Neuronal stem cell (in vitro differentiated cells): ENCODE results near the gene DGKB.

Experiments
- DNase-seq: peaks from one replicate; pipeline ENCODE4 v3.0.0-alpha.2; 2013; ENCODE audit warnings: low spot score
- H2AFZ ChIP-seq: one replicate; pipeline ENCODE4 v1.6.1; 2013; ENCODE audit warnings: mild to moderate bottlenecking, low read length, inconsistent platforms
- H2AK5ac ChIP-seq: 2 replicates; pipeline ENCODE4 v1.6.1; 2013; ENCODE audit warnings: low read depth, mild to moderate bottlenecking, inconsistent platforms, low read length, moderate library complexity, mixed read lengths
- H2BK120ac ChIP-seq: 2 replicates; pipeline ENCODE4 v1.6.1; 2013; ENCODE audit warnings: low read depth, mild to moderate bottlenecking, inconsistent platforms, low read length, moderate library complexity, mixed read lengths
- H2BK12ac ChIP-seq: one replicate; pipeline ENCODE4 v1.6.1; 2013; ENCODE audit warnings: low read length, inconsistent platforms
- H2BK15ac ChIP-seq: 2 replicates; pipeline ENCODE4 v1.6.1; 2013; ENCODE audit warnings: mild to moderate bottlenecking, low read length, inconsistent platforms, mixed read lengths
- H2BK5ac ChIP-seq: one replicate; pipeline ENCODE4 v1.6.1; 2013; ENCODE audit warnings: inconsistent platforms, mild to moderate bottlenecking, low read length, moderate library complexity
- H3K14ac ChIP-seq: one replicate; pipeline ENCODE4 v1.6.1; 2013; ENCODE audit warnings: low read length, inconsistent platforms
- H3K18ac ChIP-seq: 2 replicates; pipeline ENCODE4 v1.6.1; 2013; ENCODE audit warnings: low read length, inconsistent platforms
- H3K23ac ChIP-seq: 2 replicates; pipeline ENCODE4 v1.6.1; 2013; ENCODE audit warnings: low read depth, mild to moderate bottlenecking, mixed read lengths, low read length, inconsistent platforms; ENCODE audit not compliant: poor library complexity
- H3K27ac ChIP-seq: replicated peaks from 3 replicates; pipeline ENCODE4 v1.5.1; 2013; ENCODE audit warnings: low read length, inconsistent platforms
- H3K27me3 ChIP-seq, 3 experiments: 2 replicates each; pipeline ENCODE4 v1.6.1; 2013; ENCODE audit warnings: low read length in 3 of 3, mild to moderate bottlenecking in 2 of 3, inconsistent platforms in 1 of 3, low read depth in 1 of 3, mixed read lengths in 1 of 3, moderate library complexity in 1 of 3; ENCODE audit not compliant: control insufficient read depth in 3 of 3, insufficient read depth in 3 of 3
- H3K36me3 ChIP-seq, 2 donors: replicated peaks in 1 of 2; 2 replicates each; pipeline ENCODE4 v1.6.1; 2013; ENCODE audit warnings: low read length in 2 of 2; ENCODE audit not compliant: control insufficient read depth in 2 of 2, insufficient read depth in 2 of 2
- H3K4ac ChIP-seq: 2 replicates; pipeline ENCODE4 v1.6.1; 2013; ENCODE audit warnings: inconsistent platforms, mild to moderate bottlenecking, low read length, moderate library complexity
- H3K4me1 ChIP-seq, 2 donors: 1 replicate in 1 of 2; 2 replicates in 1 of 2; pipeline ENCODE4 v1.6.1; 2013; ENCODE audit warnings: low read length in 2 of 2, low read depth in 1 of 2; ENCODE audit not compliant: control insufficient read depth in 2 of 2, insufficient read depth in 1 of 2
- H3K4me2 ChIP-seq: one replicate; pipeline ENCODE4 v1.6.1; 2013; ENCODE audit warnings: mild to moderate bottlenecking, low read length, inconsistent platforms; ENCODE audit not compliant: insufficient read depth, poor library complexity, severe bottlenecking
- H3K4me3 ChIP-seq, 2 donors: 2 replicates each; pipeline ENCODE4 v1.5.1; 2013; ENCODE audit warnings: low read length in 2 of 2, mild to moderate bottlenecking in 2 of 2, inconsistent platforms in 1 of 2, moderate library complexity in 1 of 2
- H3K79me1 ChIP-seq: one replicate; pipeline ENCODE4 v1.6.1; 2013; ENCODE audit warnings: low read depth, mild to moderate bottlenecking, inconsistent platforms, low read length, moderate library complexity
- H3K9ac ChIP-seq: one replicate; pipeline ENCODE4 v1.6.1; 2013; ENCODE audit warnings: mild to moderate bottlenecking, low read depth, low read length, inconsistent platforms; ENCODE audit not compliant: poor library complexity
- H3K9me3 ChIP-seq, 2 donors: replicated peaks in 1 of 2; 2 replicates each; pipeline versions ENCODE3 to v1.6.1; 2013; ENCODE audit warnings: low read length in 2 of 2, mild to moderate bottlenecking in 2 of 2, inconsistent platforms in 1 of 2, low read depth in 1 of 2, mixed read lengths in 1 of 2, moderate library complexity in 1 of 2; ENCODE audit not compliant: control insufficient read depth in 2 of 2, insufficient read depth in 1 of 2
- H4K8ac ChIP-seq: one replicate; pipeline ENCODE4 v1.6.1; 2013; ENCODE audit warnings: low read depth, mild to moderate bottlenecking, inconsistent platforms, low read length, moderate library complexity
- H4K91ac ChIP-seq: one replicate; pipeline ENCODE4 v1.6.1; 2013; ENCODE audit warnings: low read length, low read depth, mild to moderate bottlenecking, inconsistent platforms; ENCODE audit not compliant: poor library complexity
- WGBS, 2 donors: extraction: QIAGEN DNeasy Blood & Tissue Kit; methylation state at CpG; one replicate each; pipeline ENCODE4 v1.1.7; 2013; ENCODE audit warnings: missing lambda C conversion rate in 2 of 2, mixed read lengths in 1 of 2; ENCODE audit not compliant: insufficient read length in 2 of 2, insufficient replicate concordance in 1 of 2; ENCODE audit errors: extremely low coverage in 2 of 2; 5-methylcytosine and 5-hydroxymethylcytosine counted together

DGKB gene

GRCh38 chr7:14270099-14270498 is 632.5 kb downstream of the DGKB start:
- Histone ChIP-seq H3K14ac (no peak overlapping the region), H2AFZ (peak overlapping the region; percentile 58), H3K79me1 (no peaks in the 10 kb centered on the region), H3K4me1 (peaks cover 7 to 19% of the 10 kb centered on the region in 2 donors), H4K8ac (no peak overlapping the region), H2BK12ac (no peak overlapping the region), H3K36me3 (no peaks in the 10 kb centered on the region), H3K18ac (no peak overlapping the region), H2BK5ac (no peak overlapping the region), H3K27me3 (no peaks in the 10 kb centered on the region), H3K9ac (no peak overlapping the region), H4K91ac (no peak overlapping the region), H3K23ac (no peak overlapping the region), H3K27ac (peak overlapping the region; percentile 29), H3K9me3 (no peaks in the 10 kb centered on the region), H3K4ac (no peak overlapping the region), H2AK5ac (no peak overlapping the region), H3K4me2 (no peak overlapping the region), H2BK120ac (no peak overlapping the region), H3K4me3 (no peak overlapping the region), H2BK15ac (no peak overlapping the region)
- no CpG with 5 or more reads among the region's 5 CpGs for WGBS, 2 donors
- no peak for DNase-seq

GRCh38 chr7:14260011-14260410 is 642.5 kb downstream of the DGKB start:
- Histone ChIP-seq H3K36me3 (no peaks in the 10 kb centered on the region), H3K79me1 (no peaks in the 10 kb centered on the region), H3K27me3 (no peaks in the 10 kb centered on the region), H3K14ac (no peak overlapping the region), H3K4me3 (no peak overlapping the region), H3K4ac (no peak overlapping the region), H3K18ac (no peak overlapping the region), H3K4me2 (no peak overlapping the region), H2BK15ac (no peak overlapping the region), H2BK12ac (no peak overlapping the region), H3K4me1 (peaks cover 3 to 9% of the 10 kb centered on the region in 2 donors), H2BK120ac (no peak overlapping the region), H3K9me3 (no peaks in the 10 kb centered on the region), H3K23ac (no peak overlapping the region), H2AK5ac (no peak overlapping the region), H3K9ac (no peak overlapping the region), H2BK5ac (no peak overlapping the region), H2AFZ (no peak overlapping the region), H3K27ac (no peak overlapping the region), H4K8ac (no peak overlapping the region), H4K91ac (no peak overlapping the region)
- no peak for DNase-seq

GRCh38 chr7:14258861-14259260 is 643.7 kb downstream of the DGKB start:
- Histone ChIP-seq H3K9ac (no peak overlapping the region), H3K27ac (no peak overlapping the region), H3K36me3 (no peaks in the 10 kb centered on the region), H3K4ac (no peak overlapping the region), H3K9me3 (no peaks in the 10 kb centered on the region), H2BK120ac (no peak overlapping the region), H4K8ac (no peak overlapping the region), H3K4me2 (no peak overlapping the region), H3K27me3 (no peaks in the 10 kb centered on the region), H2BK5ac (no peak overlapping the region), H2AFZ (peak overlapping the region; percentile 54), H3K23ac (no peak overlapping the region), H3K4me1 (peaks cover 3 to 9% of the 10 kb centered on the region in 2 donors), H2BK15ac (no peak overlapping the region), H3K79me1 (no peaks in the 10 kb centered on the region), H3K14ac (no peak overlapping the region), H3K18ac (no peak overlapping the region), H3K4me3 (no peak overlapping the region), H2AK5ac (no peak overlapping the region), H2BK12ac (no peak overlapping the region), H4K91ac (no peak overlapping the region)
- WGBS, 2 donors, result no CpG with 5 or more reads among the region's 1 CpG
- no peak for DNase-seq

GRCh38 chr7:14258441-14258840 is 644.1 kb downstream of the DGKB start:
- H3K27ac ChIP-seq, result no peak overlapping the region
- no peak overlapping the region for H3K14ac ChIP-seq
- H2AFZ ChIP-seq, result peak overlapping the region; percentile 54
- no peaks in the 10 kb centered on the region for H3K27me3 ChIP-seq
- H4K8ac ChIP-seq, result no peak overlapping the region
- H3K4me1 ChIP-seq, result peaks cover 3 to 9% of the 10 kb centered on the region in 2 donors
- H3K9me3 ChIP-seq, result no peaks in the 10 kb centered on the region
- no peak overlapping the region for H3K4me3 ChIP-seq
- H2BK120ac ChIP-seq, result no peak overlapping the region
- no peak overlapping the region for H2BK5ac ChIP-seq
- H2BK12ac ChIP-seq, result no peak overlapping the region
- no peaks in the 10 kb centered on the region for H3K79me1 ChIP-seq
- no peak overlapping the region for H3K4ac ChIP-seq
- no peak overlapping the region for H3K18ac ChIP-seq
- H2AK5ac ChIP-seq, result no peak overlapping the region
- no peak overlapping the region for H4K91ac ChIP-seq
- no peak for DNase-seq
- H3K36me3 ChIP-seq, result no peaks in the 10 kb centered on the region
- H3K9ac ChIP-seq, result no peak overlapping the region
- no peak overlapping the region for H3K23ac ChIP-seq
- no peak overlapping the region for H3K4me2 ChIP-seq
- WGBS, 2 donors, result no CpG with 5 or more reads among the region's 2 CpGs
- H2BK15ac ChIP-seq, result no peak overlapping the region
